HG03469 (cell line): ENCODE results near the gene MED10.
A peak's percentile ranks its signal among the peaks of the same experiment; 100 is the strongest.
"Not testable (repeated sequence)": the region's sequence is repeated elsewhere in the genome, so short reads cannot be mapped to it uniquely, and the experiment has no call there.

Experiments
- ATAC-seq: cut with Tn5 transposase; IDR thresholded peaks from one replicate; pipeline ENCODE4 v1.9.1; 2021; ENCODE audit warnings: mild to moderate bottlenecking, moderate library complexity, moderate number of reproducible peaks; ENCODE audit not compliant: unreplicated experiment

Gene MED10

GRCh38 chr5:6376974-6377520 lies 1.3 kb downstream of the MED10 start:
- ATAC-seq = no peak

GRCh38 chr5:6373081-6373846 lies 5.1 kb downstream of the MED10 start:
- no peak for ATAC-seq

- no peak for ATAC-seq
These were observed 5.9 kb downstream of the MED10 start for GRCh38 chr5:6372251-6373080.

GRCh38 chr5:6371079-6371810 lies 7.1 kb downstream of the MED10 start:
- no peak for ATAC-seq

- ATAC-seq = no peak
These were observed 7.8 kb downstream of the MED10 start for GRCh38 chr5:6370580-6370979.

- ATAC-seq = no peak
These were observed 12.3 kb downstream of the MED10 start for GRCh38 chr5:6365977-6366590.

- no peak for ATAC-seq
These were observed 13.0 kb downstream of the MED10 start for GRCh38 chr5:6365142-6365976.

DNA sequence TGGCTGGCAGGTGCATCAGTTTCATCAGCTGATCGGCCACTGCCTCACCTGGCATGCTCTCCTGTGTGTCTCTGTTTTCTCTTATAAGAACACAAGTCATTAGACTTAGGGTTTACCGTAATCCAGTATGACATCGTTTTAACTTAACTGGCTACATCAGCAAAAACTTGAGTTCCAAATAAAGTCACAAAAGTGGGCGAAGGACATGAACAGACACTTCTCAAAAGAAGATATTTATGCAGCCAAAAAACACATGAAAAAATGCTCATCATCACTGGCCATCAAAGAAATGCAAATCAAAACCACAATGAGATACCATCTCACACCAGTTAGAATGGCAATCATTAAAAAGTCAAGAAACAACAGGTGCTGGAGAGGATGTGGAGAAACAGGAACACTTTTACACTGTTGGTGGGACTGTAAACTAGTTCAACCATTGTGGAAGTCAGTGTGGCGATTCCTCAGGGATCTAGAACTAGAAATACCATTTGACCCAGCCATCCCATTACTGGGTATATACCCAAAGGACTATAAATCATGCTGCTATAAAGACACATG lies 14.8 kb downstream of the MED10 start:
- ATAC-seq = not testable (repeated sequence)

DNA sequence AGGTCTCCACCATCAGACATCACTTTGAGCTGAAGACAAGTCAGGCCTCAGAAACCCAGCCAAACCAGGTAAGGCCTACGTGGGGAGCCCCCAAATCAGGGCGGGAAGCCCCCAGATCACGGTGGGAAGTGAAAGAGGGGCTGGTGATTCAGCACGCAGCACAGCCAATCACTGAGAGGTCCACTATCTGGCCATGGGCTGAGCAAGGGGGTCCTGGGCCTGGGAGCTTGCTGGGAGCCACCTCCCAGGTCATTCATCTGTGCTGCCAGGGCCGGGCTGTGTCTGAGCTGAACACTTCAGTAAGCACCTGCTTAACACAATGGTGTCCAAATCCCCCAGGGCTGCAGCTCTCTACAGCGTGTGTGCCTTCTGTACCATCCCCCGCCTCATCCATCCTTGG lies 15.5 kb downstream of the MED10 start:
- ATAC-seq = no peak

DNA sequence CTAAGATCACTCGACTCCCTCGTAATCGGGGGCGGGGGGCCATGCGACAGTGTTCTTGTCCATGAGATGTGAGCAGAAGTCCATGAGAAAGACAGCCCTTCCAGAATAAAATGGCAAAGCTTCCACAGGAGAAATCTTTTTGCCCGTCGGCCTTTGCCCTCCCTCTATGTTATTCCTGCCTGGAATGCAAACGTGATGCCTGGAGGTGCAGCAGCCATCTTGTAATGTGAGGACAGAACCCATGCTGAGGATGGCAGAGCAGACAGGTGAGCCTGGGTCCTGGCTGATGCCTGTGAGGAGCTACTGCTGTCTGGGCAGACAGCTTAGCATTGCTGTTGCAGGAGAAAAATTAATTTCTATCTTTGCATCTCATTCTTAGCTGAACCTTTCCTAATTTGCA lies 17.2 kb downstream of the MED10 start:
- no peak for ATAC-seq

DNA sequence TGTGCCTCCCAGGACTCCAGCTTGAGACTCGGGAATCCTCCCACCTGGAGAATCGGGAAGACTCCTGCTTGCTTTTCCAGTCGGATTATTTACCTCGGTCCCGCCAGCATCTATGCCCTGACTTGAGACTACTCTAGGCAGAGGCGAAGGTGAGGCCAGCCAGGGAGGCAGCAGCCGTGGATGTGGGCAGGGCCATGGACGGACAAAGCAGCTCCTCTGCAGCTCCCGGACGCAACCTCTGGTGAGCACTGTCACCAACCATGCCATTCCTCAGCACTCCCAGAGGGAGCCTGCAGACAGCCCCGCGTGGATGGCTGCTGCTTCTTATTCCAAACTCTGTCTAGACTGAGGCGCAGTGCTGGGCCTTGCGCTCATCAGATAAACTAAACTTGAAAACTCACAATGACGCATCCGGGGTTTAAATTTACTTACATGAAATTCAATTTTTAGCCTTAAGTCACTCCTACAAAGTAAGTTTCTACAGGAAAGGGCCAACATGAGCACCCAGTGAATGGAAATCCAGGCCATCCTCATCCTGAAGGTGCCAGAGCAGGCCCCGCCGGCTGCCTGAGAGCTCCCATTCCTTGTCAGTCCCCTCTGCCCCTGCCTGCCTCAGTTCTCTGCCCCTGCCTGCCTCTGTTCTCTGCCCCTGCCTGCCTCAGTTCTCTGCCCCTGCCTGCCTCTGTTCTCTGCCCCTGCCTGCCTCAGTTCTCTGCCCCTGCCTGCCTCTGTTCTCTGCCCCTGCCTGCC lies 17.8 kb downstream of the MED10 start:
- ATAC-seq = no peak

- peak; percentile 62 for ATAC-seq
These were observed 18.6 kb downstream of the MED10 start for GRCh38 chr5:6359555-6360322.

DNA sequence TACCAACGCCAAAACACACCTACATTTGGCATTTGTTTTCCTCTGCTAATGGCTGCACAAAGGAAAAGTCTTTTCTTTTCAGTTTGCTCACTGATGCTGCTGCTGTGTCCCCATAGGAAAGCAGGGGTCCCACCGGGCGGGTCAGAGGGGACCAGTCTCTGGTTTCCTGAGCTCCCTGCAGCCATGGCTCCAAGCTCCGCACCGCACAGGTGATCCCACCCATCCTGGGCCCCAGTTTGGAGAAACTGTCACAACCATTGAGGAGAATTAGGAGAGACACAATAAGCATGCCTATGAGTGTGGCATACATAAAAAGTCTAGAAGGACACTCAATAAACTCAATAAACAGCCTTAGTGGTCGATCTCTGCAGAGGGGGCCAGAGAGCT lies 19.9 kb downstream of the MED10 start:
- no peak for ATAC-seq

- ATAC-seq = not testable (repeated sequence)
These were observed 20.4 kb downstream of the MED10 start for GRCh38 chr5:6357817-6358433.

DNA sequence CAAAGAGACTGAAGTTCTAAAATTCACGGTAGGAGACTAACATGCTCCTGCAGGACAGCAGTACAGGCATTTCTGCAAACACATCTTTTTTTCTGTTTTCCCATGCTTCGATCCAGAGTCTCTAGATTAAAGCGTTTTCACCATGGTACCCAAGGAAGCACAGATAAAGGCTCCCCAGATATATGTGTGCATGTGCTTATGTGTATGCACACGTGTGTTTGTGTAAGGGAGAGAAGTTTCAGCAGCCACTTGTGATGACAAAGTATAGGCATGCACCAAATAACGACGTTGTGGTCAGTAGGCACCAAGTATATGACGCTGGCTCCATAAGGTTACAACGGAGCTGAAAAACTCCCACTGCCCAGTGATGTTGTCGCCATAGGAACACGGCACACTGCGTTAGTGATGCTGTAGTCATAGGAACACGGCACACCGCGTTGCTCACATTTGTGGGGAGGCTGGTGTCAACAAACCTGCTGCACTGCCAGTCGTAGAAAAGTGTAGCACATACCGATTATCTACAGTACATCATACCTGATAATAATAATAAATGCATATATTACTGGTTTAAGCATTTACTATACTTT lies 21.7 kb downstream of the MED10 start:
- ATAC-seq = no peak

- ATAC-seq = no peak
These were observed 23.1 kb downstream of the MED10 start for GRCh38 chr5:6355294-6355693.

- no peak for ATAC-seq
These were observed 23.5 kb downstream of the MED10 start for GRCh38 chr5:6354848-6355247.
